ENCODE results near the gene DNAJC6.

DNA sequence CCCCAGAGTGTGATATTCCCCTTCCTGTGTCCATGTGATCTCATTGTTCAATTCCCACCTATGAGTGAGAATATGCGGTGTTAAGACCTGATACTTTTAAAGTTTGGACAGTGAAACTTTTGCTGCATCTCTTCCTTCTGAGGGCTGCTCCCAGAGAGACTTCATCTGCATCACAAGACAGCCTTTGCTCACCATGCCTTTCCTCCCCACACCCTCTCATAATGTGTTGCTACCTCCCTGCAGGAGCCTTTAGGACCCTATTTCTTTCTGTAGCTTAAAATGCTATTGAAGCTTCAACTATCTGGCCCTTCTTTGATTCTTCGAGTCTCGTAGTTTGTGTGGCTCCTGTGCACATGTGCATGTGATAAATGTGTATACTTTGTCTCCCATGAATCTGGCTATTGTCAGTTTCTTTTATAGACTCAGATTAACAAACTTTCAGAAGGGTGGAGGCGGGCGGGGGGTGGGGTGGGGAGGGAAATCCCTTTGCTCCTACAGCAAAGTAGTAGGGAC lies 134.8 kb downstream of the DNAJC6 start:
- TF ChIP-seq, protein P1, sequence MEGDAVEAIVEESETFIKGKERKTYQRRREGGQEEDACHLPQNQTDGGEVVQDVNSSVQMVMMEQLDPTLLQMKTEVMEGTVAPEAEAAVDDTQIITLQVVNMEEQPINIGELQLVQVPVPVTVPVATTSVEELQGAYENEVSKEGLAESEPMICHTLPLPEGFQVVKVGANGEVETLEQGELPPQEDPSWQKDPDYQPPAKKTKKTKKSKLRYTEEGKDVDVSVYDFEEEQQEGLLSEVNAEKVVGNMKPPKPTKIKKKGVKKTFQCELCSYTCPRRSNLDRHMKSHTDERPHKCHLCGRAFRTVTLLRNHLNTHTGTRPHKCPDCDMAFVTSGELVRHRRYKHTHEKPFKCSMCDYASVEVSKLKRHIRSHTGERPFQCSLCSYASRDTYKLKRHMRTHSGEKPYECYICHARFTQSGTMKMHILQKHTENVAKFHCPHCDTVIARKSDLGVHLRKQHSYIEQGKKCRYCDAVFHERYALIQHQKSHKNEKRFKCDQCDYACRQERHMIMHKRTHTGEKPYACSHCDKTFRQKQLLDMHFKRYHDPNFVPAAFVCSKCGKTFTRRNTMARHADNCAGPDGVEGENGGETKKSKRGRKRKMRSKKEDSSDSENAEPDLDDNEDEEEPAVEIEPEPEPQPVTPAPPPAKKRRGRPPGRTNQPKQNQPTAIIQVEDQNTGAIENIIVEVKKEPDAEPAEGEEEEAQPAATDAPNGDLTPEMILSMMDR (IDR thresholded peaks at IDR 0.05; ENCODE audit: poor library complexity) = no peak
- TF ChIP-seq EZH2 (IDR thresholded peaks at IDR 0.05; ENCODE audit: borderline replicate concordance) = no peak

All from hepatocyte (in vitro differentiated cells).